Endothelial cell of umbilical vein (primary cell): ENCODE measurements around the gene RABIF.

Experiments used
- EZH2 ChIP-seq: IDR thresholded peaks from 2 replicates; pipeline ENCODE4 v1.6.1; 2012; ENCODE audit warnings: borderline replicate concordance, low read depth, mild to moderate bottlenecking, moderate library complexity, low read length, inconsistent platforms; ENCODE audit not compliant: severe bottlenecking
- JUN ChIP-seq: IDR thresholded peaks from 2 replicates; pipeline ENCODE4 v1.6.1; 2011; ENCODE audit warnings: borderline replicate concordance, low read depth; ENCODE audit not compliant: insufficient read length, insufficient read depth
- POLR2A ChIP-seq: IDR thresholded peaks from 2 replicates; pipeline ENCODE4 v1.6.1; 2012; ENCODE audit warnings: low read depth, mild to moderate bottlenecking, control low read depth, low read length
- POLR2AphosphoS5 ChIP-seq: IDR thresholded peaks from 2 replicates; pipeline ENCODE4 v1.6.1; 2012; ENCODE audit warnings: low read depth, mild to moderate bottlenecking, control low read depth, low read length, moderate library complexity; ENCODE audit not compliant: insufficient read depth
- TF ChIP-seq, protein P1 (sequence below), 2 donors: IDR thresholded peaks; 1 replicate in 1 of 2; 2 replicates in 1 of 2; pipeline ENCODE4 v1.5.1; 2011; ENCODE audit warnings: low read length in 2 of 2, mild to moderate bottlenecking in 2 of 2, moderate library complexity in 2 of 2, control low read depth in 1 of 2, inconsistent platforms in 1 of 2, low read depth in 1 of 2; ENCODE audit not compliant: insufficient read depth in 1 of 2; ENCODE audit errors: extremely low read depth in 1 of 2

DNA sequence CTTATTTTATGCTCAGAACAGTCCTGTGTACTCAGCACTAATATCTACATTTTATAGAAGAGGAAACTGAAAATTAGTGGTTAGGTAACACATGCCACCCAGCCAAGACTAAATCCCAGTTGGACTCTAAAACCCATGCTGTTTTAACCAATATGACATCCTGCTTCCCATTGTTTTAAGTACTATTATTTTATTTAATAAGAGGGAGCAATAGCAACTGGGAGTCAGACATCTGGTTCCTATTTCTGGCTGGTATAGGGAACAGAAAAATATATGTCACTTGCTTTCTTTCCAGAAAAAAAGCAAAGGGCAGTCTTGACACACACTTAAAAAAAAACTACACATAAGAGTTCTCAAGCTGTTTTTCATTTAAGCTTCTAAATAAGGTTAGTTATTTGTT lies 26.2 kb upstream of the RABIF start:
- no peak for TF ChIP-seq POLR2A
- TF ChIP-seq EZH2, result no peak
- no peak for TF ChIP-seq POLR2AphosphoS5
- TF ChIP-seq JUN, result no peak
- TF ChIP-seq, protein P1, sequence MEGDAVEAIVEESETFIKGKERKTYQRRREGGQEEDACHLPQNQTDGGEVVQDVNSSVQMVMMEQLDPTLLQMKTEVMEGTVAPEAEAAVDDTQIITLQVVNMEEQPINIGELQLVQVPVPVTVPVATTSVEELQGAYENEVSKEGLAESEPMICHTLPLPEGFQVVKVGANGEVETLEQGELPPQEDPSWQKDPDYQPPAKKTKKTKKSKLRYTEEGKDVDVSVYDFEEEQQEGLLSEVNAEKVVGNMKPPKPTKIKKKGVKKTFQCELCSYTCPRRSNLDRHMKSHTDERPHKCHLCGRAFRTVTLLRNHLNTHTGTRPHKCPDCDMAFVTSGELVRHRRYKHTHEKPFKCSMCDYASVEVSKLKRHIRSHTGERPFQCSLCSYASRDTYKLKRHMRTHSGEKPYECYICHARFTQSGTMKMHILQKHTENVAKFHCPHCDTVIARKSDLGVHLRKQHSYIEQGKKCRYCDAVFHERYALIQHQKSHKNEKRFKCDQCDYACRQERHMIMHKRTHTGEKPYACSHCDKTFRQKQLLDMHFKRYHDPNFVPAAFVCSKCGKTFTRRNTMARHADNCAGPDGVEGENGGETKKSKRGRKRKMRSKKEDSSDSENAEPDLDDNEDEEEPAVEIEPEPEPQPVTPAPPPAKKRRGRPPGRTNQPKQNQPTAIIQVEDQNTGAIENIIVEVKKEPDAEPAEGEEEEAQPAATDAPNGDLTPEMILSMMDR (IDR thresholded peaks at IDR 0.05; ENCODE audit: extremely low read depth in 1 of 2, insufficient read depth in 1 of 2, low read depth in 1 of 2, low read length in 2 of 2), result no peak
